ENCODE data around the gene TMEM163.

DNA sequence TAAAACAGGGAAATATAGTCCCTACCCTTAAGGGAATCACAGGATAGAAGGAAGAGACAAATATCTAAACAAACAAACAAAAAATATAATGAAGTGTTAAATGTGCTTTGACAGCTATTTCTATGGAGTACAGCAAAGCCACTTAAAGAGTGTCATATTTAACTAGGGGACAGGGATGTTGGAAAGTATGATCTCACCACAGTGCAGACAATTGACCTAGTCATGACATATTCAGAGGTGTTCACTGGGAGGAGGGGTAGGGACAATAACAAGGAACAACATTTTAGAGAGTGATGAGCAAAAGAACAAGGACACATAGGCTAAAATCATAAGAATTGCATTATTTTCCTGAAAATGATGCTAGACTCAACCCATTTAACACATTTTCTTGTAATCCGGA, 107.5 kb downstream of the TMEM163 start:
- TF ChIP-seq, protein P1, sequence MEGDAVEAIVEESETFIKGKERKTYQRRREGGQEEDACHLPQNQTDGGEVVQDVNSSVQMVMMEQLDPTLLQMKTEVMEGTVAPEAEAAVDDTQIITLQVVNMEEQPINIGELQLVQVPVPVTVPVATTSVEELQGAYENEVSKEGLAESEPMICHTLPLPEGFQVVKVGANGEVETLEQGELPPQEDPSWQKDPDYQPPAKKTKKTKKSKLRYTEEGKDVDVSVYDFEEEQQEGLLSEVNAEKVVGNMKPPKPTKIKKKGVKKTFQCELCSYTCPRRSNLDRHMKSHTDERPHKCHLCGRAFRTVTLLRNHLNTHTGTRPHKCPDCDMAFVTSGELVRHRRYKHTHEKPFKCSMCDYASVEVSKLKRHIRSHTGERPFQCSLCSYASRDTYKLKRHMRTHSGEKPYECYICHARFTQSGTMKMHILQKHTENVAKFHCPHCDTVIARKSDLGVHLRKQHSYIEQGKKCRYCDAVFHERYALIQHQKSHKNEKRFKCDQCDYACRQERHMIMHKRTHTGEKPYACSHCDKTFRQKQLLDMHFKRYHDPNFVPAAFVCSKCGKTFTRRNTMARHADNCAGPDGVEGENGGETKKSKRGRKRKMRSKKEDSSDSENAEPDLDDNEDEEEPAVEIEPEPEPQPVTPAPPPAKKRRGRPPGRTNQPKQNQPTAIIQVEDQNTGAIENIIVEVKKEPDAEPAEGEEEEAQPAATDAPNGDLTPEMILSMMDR (IDR thresholded peaks at IDR 0.05), result no peak
- TF ChIP-seq POLR2A (IDR thresholded peaks at IDR 0.05), result no peak

Data from body of pancreas (tissue), 4 donors.